SK-N-SH treated with all-trans-retinoic acid at 6 μM for 48 hours (cell line): ENCODE data around the gene TRAPPC2.

ENCODE experiments used
- ATAC-seq: fragments of 200-7000 bp; cut with Tn5 transposase; 3 replicates; pipeline ENCODE4 v1.9.1; 2020; ENCODE audit warnings: mild to moderate bottlenecking, moderate library complexity
- ARNTL ChIP-seq: fragments of 450-650 bp; formaldehyde crosslinking; IDR thresholded peaks from 2 replicates; pipeline ENCODE4 v1.5.0; 2020; ENCODE audit warnings: low read depth, mild to moderate bottlenecking, moderate library complexity, borderline replicate concordance
- BACH2 ChIP-seq: fragments of 250-450 bp; sonication (Bioruptor Pico); IDR thresholded peaks from 2 replicates; pipeline ENCODE4 v1.9.0; 2021; ENCODE audit warnings: mild to moderate bottlenecking, borderline replicate concordance
- CREB5 ChIP-seq: fragments of 250-450 bp; sonication (Bioruptor Pico); IDR thresholded peaks from 2 replicates; pipeline ENCODE4 v1.5.1; 2020; ENCODE audit warnings: low read depth, mild to moderate bottlenecking, moderate library complexity
- CSRNP3 ChIP-seq: fragments of 250-450 bp; sonication (Bioruptor Pico); IDR thresholded peaks from 2 replicates; pipeline ENCODE4 v1.5.1; 2021; ENCODE audit warnings: mild to moderate bottlenecking, moderate library complexity
- ESRRG ChIP-seq: fragments of 250-450 bp; sonication (Bioruptor Pico); IDR thresholded peaks from 2 replicates; pipeline ENCODE4 v1.6.1; 2021; ENCODE audit warnings: mild to moderate bottlenecking
- GLIS3 ChIP-seq: fragments of 250-450 bp; sonication (Bioruptor Pico); IDR thresholded peaks from 2 replicates; pipeline ENCODE4 v1.5.0; 2020; ENCODE audit warnings: mild to moderate bottlenecking, moderate library complexity
- ISL1 ChIP-seq: fragments of 250-450 bp; sonication (Bioruptor Pico); IDR thresholded peaks from 2 replicates; pipeline ENCODE4 v2.1.2; 2022; ENCODE audit warnings: mild to moderate bottlenecking, moderate library complexity
- OSR1 ChIP-seq: fragments of 250-450 bp; sonication (Bioruptor Pico); IDR thresholded peaks from 2 replicates; pipeline ENCODE4 v1.8.0; 2022; ENCODE audit warnings: moderate library complexity, mild to moderate bottlenecking, inconsistent platforms
- POU6F1 ChIP-seq: fragments of 250-450 bp; sonication (Bioruptor Pico); IDR thresholded peaks from 2 replicates; pipeline ENCODE4 v1.8.0; 2021; ENCODE audit warnings: low read depth, mild to moderate bottlenecking, moderate library complexity, borderline replicate concordance
- PPARA ChIP-seq: fragments of 250-450 bp; sonication (Bioruptor Pico); IDR thresholded peaks from 2 replicates; pipeline ENCODE4 v1.5.0; 2020; ENCODE audit warnings: mild to moderate bottlenecking, borderline replicate concordance
- RARB ChIP-seq: fragments of 250-450 bp; sonication (Bioruptor Pico); IDR thresholded peaks from 2 replicates; pipeline ENCODE4 v1.8.0; 2021; ENCODE audit warnings: mild to moderate bottlenecking, moderate library complexity
- SNAI2 ChIP-seq: fragments of 250-450 bp; sonication (Bioruptor Pico); IDR thresholded peaks from 2 replicates; pipeline ENCODE4 v1.5.0; 2020; ENCODE audit warnings: mild to moderate bottlenecking, moderate library complexity
- TCF4 ChIP-seq: fragments of 250-450 bp; sonication (Bioruptor Pico); IDR thresholded peaks from 2 replicates; pipeline ENCODE4 v1.8.0; 2021; ENCODE audit warnings: mild to moderate bottlenecking, moderate library complexity, borderline replicate concordance
- TOX ChIP-seq: fragments of 250-450 bp; sonication (Bioruptor Pico); IDR thresholded peaks from 2 replicates; pipeline ENCODE4 v1.8.0; 2021; ENCODE audit warnings: mild to moderate bottlenecking, moderate library complexity, borderline replicate concordance
- ZC3H10 ChIP-seq: fragments of 250-450 bp; sonication (Bioruptor Pico); IDR thresholded peaks from 2 replicates; pipeline ENCODE4 v1.5.1; 2021; ENCODE audit warnings: mild to moderate bottlenecking, moderate library complexity
- ZFP3 ChIP-seq: fragments of 250-450 bp; sonication (Bioruptor Pico); IDR thresholded peaks from 2 replicates; pipeline ENCODE4 v1.5.0; 2020; ENCODE audit warnings: mild to moderate bottlenecking, moderate library complexity
- ZFP30 ChIP-seq: fragments of 450-650 bp; formaldehyde crosslinking; IDR thresholded peaks from 2 replicates; pipeline ENCODE4 v1.5.0; 2022; ENCODE audit warnings: mild to moderate bottlenecking, moderate library complexity
- ZNF565 ChIP-seq: fragments of 450-650 bp; formaldehyde crosslinking; conservative IDR thresholded peaks from 2 replicates; pipeline ENCODE4 v1.5.0; 2020; ENCODE audit warnings: low read depth, mild to moderate bottlenecking, moderate library complexity
- ZNF70 ChIP-seq: fragments of 450-650 bp; formaldehyde crosslinking; IDR thresholded peaks from 2 replicates; pipeline ENCODE4 v1.5.0; 2020; ENCODE audit warnings: mild to moderate bottlenecking, moderate library complexity
- ZNF8 ChIP-seq: fragments of 450-650 bp; formaldehyde crosslinking; IDR thresholded peaks from 2 replicates; pipeline ENCODE4 v1.5.0; 2020; ENCODE audit warnings: mild to moderate bottlenecking, moderate library complexity
- TF ChIP-seq, protein P1 (sequence below): fragments of 250-450 bp; sonication (Bioruptor Pico); IDR thresholded peaks from 2 replicates; pipeline ENCODE4 v1.5.0; 2020; ENCODE audit warnings: mild to moderate bottlenecking, moderate library complexity

Gene TRAPPC2

GRCh38 chrX:13664020-13664419 lies 70.4 kb downstream of the TRAPPC2 start (continued):
- TF ChIP-seq POU6F1 (CRISPR knock-in tag) (no peak), ZNF70 (CRISPR knock-in tag) (no peak), ISL1 (no peak), RARB (no peak), CSRNP3 (CRISPR knock-in tag) (no peak), ZFP30 (CRISPR knock-in tag) (no peak), BACH2 (no peak), ZFP3 (CRISPR knock-in tag) (no peak), ZNF565 (CRISPR knock-in tag) (no peak), PPARA (CRISPR knock-in tag) (no peak), ZC3H10 (CRISPR knock-in tag) (no peak), SNAI2 (CRISPR knock-in tag) (no peak), ZNF8 (CRISPR knock-in tag) (no peak), GLIS3 (no peak)
- TF ChIP-seq, all 23 proteins: peak for 0

DNA sequence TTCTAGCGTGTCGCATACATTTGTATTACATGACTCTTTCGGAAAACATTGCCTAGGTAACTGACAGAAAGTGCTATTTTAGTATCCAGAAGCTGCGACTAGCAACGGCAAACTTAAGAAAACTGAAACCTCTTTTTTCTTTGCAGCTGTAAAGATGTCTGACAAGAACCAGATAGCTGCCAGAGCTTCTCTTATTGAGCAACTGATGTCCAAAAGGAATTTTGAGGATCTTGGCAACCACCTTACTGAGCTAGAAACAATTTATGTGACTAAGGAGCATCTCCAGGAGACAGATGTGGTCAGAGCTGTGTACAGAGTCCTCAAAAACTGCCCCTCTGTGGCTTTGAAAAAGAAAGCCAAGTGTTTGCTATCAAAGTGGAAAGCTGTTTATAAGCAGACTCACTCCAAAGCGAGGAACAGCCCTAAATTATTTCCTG lies 72.0 kb downstream of the TRAPPC2 start:
- ATAC-seq: no peak; the same call in 2 of the 3 replicates

More for the DNA sequence above, 72.0 kb downstream of the TRAPPC2 start:
- TF ChIP-seq SNAI2 (CRISPR knock-in tag): no peak
- no peak for TF ChIP-seq ZNF565 (CRISPR knock-in tag)
- TF ChIP-seq GLIS3: no peak
- TF ChIP-seq ZNF70 (CRISPR knock-in tag): no peak
- no peak for TF ChIP-seq TCF4 (CRISPR knock-in tag)
- TF ChIP-seq, protein P1, sequence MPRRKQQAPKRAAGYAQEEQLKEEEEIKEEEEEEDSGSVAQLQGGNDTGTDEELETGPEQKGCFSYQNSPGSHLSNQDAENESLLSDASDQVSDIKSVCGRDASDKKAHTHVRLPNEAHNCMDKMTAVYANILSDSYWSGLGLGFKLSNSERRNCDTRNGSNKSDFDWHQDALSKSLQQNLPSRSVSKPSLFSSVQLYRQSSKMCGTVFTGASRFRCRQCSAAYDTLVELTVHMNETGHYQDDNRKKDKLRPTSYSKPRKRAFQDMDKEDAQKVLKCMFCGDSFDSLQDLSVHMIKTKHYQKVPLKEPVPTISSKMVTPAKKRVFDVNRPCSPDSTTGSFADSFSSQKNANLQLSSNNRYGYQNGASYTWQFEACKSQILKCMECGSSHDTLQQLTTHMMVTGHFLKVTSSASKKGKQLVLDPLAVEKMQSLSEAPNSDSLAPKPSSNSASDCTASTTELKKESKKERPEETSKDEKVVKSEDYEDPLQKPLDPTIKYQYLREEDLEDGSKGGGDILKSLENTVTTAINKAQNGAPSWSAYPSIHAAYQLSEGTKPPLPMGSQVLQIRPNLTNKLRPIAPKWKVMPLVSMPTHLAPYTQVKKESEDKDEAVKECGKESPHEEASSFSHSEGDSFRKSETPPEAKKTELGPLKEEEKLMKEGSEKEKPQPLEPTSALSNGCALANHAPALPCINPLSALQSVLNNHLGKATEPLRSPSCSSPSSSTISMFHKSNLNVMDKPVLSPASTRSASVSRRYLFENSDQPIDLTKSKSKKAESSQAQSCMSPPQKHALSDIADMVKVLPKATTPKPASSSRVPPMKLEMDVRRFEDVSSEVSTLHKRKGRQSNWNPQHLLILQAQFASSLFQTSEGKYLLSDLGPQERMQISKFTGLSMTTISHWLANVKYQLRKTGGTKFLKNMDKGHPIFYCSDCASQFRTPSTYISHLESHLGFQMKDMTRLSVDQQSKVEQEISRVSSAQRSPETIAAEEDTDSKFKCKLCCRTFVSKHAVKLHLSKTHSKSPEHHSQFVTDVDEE (CRISPR knock-in tag): no peak
- TF ChIP-seq ARNTL (CRISPR knock-in tag): no peak
- TF ChIP-seq PPARA (CRISPR knock-in tag): no peak
- no peak for TF ChIP-seq CSRNP3 (CRISPR knock-in tag)
- TF ChIP-seq ISL1: no peak
- no peak for TF ChIP-seq ESRRG (CRISPR knock-in tag)
- no peak for TF ChIP-seq OSR1 (CRISPR knock-in tag)
- no peak for TF ChIP-seq POU6F1 (CRISPR knock-in tag)
- TF ChIP-seq CREB5 (CRISPR knock-in tag): no peak
- no peak for TF ChIP-seq RARB
- TF ChIP-seq ZC3H10 (CRISPR knock-in tag): no peak
- TF ChIP-seq TOX: no peak
- TF ChIP-seq ZNF8 (CRISPR knock-in tag): no peak
